HG02642 (cell line): ENCODE results near the gene THSD7B.
"Not testable (repeated sequence)": the region's sequence is repeated elsewhere in the genome, so short reads cannot be mapped to it uniquely, and the experiment has no call there.

Experiments
- ATAC-seq: cut with Tn5 transposase; IDR thresholded peaks from one replicate; pipeline ENCODE4 v1.9.1; 2021; ENCODE audit warnings: mild to moderate bottlenecking; ENCODE audit not compliant: unreplicated experiment, poor library complexity

The THSD7B gene

GRCh38 chr2:137654046-137654445, 888.7 kb downstream of the THSD7B start:
- ATAC-seq: no peak

GRCh38 chr2:137655814-137656213, 890.5 kb downstream of the THSD7B start:
- ATAC-seq: no peak

- no peak for ATAC-seq
Measured at GRCh38 chr2:137658433-137658832, 893.1 kb downstream of the THSD7B start.

GRCh38 chr2:137659616-137660015, 894.3 kb downstream of the THSD7B start:
- ATAC-seq: no peak

GRCh38 chr2:137670111-137670510, 904.8 kb downstream of the THSD7B start:
- ATAC-seq: no peak

GRCh38 chr2:137672989-137673552, 907.7 kb downstream of the THSD7B start:
- no peak for ATAC-seq

- ATAC-seq: no peak
Measured at GRCh38 chr2:137674991-137675390, 909.6 kb downstream of the THSD7B start.

GRCh38 chr2:137675584-137676327, 910.4 kb downstream of the THSD7B start:
- no peak for ATAC-seq

GRCh38 chr2:137676346-137676745, 911.0 kb downstream of the THSD7B start:
- ATAC-seq: no peak

GRCh38 chr2:137677466-137677865, 912.1 kb downstream of the THSD7B start:
- no peak for ATAC-seq

GRCh38 chr2:137689549-137689948, 924.2 kb downstream of the THSD7B start:
- ATAC-seq: no peak

GRCh38 chr2:137693534-137693933, 928.2 kb downstream of the THSD7B start:
- ATAC-seq: no peak

GRCh38 chr2:137696916-137697315, 931.6 kb downstream of the THSD7B start:
- no peak for ATAC-seq

- ATAC-seq: not testable (repeated sequence)
Measured at GRCh38 chr2:137700250-137700649, 934.9 kb downstream of the THSD7B start.

- no peak for ATAC-seq
Measured at GRCh38 chr2:137700681-137701080, 935.3 kb downstream of the THSD7B start.

GRCh38 chr2:137705296-137705695, 940.0 kb downstream of the THSD7B start:
- ATAC-seq: no peak

- ATAC-seq: no peak
Measured at GRCh38 chr2:137706786-137707613, 941.7 kb downstream of the THSD7B start.

GRCh38 chr2:137708311-137708710, 943.0 kb downstream of the THSD7B start:
- ATAC-seq: no peak

GRCh38 chr2:137715731-137716191, 950.4 kb downstream of the THSD7B start:
- no peak for ATAC-seq

- no peak for ATAC-seq
Measured at GRCh38 chr2:137718786-137719185, 953.4 kb downstream of the THSD7B start.

GRCh38 chr2:137721733-137722132, 956.4 kb downstream of the THSD7B start:
- no peak for ATAC-seq
